Fibroblast of upper back skin (primary cell): ENCODE measurements around the gene PPP1CC.

Experiments
- DNase-seq: peaks from one replicate; pipeline ENCODE4 v3.0.0-alpha.2; 2013

PPP1CC gene

DNA sequence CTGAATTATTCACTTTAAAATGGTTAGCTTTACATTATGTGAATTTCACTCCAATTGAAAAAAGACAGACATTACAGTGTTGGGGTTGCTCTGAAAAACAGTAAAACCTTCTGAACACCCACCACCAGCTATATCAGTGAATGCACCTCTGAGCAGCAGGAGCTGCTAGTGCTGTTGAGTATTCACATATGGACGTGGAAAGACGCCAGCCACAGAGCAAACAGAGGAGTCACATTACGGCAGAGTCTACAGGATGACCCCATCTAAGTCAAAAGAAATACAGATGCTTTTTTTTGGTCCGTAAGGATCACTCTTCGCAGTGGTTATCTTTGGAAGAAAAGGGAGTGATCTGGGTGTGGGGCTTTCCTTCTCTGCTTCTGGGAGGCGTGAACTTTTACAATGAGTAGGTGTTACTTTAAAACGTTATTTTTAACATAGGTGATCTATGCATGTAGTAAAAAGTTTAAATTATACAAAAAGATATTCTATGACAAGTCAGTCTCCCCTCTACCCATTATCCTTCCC lies 58.3 kb downstream of the PPP1CC start:
- peak; percentile 13 for DNase-seq

DNA sequence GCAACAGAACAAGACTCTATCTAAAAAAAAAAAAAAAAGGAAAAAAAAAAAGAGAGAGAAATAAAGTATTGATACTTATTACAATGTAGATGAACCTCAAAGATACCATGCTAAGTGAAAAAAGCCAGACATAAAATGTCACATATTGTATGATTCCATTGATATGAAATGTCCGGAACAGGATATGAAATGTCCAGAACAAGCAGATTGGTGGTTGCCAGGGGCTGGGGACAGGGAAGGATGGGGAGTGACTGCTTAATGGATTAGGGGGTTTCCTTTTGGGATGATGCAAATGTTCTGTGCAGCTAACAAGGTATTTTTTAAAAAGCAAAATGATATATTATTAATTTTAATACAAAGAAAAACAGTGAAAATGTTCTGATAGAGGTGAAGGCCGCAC lies 58.8 kb downstream of the PPP1CC start:
- DNase-seq: no peak

DNA sequence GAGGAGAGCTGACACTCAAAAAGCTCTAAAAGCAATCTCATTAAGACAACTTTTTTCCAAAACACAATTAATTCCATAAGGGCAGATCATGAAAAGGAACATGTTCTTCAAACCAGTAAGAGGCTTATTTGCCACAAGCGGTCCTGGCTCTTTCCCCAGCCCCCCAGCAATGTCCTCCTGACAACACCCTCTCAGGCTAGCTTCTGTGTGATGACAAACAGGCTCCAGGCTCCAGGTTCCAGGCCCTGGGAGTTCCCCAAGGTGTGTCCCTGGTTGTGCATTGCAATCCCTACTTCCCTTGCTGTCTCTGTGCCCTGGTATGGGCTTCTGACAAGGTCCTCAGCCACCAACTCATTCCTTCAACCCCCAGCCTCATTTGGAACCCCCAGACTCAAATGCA lies 62.7 kb downstream of the PPP1CC start:
- DNase-seq: no peak

DNA sequence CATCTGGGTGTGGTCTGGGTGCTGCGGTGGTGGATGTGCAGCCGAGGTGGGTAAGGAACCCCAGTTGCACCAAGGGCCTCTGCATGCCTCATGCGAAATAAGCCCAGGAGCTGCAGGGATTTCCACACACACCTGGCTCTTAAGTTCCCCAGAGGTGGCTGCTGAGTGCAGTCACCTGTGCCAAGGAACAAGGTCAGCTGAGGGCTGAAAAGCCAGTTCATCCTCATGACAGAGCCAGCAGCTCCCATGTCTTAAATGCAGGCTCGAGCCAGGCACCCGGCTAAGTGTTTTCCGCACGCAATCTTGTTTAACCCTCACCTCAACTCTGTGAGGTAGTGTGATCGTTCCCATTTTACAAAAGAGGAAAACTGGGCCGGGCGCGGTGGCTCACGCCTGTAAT lies 63.5 kb downstream of the PPP1CC start:
- DNase-seq: no peak

DNA sequence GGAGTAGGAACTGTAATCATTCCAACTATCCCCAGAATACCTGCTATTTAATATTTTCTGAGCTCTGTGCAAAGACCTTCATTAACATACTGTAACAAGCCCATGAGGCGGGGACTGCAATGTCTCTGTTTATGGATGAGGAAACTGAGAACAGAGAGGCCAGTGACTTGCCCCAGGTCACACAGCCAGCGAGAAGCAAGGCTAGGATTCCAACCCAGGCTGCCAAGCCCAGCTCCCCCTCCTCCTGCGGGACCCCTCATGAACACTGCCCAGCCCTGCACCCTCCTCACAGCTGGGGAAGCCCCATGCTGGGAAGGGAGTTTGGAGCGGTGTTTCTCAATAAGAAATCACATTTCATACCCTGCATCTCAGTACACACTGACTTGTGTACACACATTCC lies 64.7 kb downstream of the PPP1CC start:
- DNase-seq: no peak

DNA sequence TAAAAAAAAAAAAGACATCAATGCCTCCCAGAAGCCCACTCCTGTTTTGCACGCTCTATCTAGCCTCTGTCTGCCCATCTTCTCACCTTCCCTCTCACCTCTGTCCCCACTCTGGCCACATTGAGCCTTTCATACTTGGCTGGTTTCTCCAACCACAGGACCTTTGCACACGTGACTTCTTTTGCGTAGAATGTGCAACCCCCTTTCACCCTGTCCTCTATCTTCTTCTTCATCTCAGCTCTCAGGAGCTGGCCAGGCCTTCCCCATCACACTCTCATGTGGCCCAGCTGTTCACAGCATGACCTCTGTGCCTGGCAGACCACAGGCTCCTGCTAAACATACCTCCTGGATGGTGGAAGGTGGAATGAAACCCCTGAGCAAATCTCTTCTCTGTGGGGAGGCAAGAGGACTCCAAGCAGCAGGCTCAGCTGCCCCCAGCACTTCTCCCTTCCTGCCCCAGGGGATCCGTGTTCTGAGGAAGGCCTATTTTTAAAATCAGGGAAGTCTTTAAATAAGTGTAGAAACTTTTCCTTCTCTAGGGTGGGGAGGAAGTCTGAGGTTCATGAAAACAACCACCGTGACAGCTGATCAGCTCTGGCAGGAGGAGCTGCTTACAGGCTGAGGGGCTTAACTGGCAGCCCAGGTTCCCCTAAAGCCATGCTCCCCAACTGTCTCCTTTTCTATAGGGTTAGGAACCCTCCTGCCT lies 65.3 kb downstream of the PPP1CC start:
- DNase-seq: no peak

DNA sequence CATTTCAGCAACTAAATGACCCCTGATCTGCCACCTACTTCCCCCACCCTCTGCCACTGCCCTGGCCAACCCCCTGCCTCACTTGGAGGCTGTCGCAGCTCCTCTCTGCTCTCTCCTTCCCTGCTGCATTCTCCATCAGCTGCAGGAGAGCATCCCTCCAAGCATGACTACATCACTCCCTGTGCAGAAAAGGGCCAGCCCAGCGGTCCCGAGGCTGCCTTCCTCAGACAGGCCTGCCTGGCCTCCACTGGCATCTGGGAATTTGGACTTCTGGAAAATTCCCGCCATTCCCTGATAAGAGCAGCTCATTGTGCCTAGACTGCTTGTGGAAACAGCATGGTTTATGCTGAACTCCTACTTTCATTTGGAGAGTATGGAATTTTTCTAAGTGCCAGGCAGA lies 66.5 kb downstream of the PPP1CC start:
- no peak for DNase-seq

DNA sequence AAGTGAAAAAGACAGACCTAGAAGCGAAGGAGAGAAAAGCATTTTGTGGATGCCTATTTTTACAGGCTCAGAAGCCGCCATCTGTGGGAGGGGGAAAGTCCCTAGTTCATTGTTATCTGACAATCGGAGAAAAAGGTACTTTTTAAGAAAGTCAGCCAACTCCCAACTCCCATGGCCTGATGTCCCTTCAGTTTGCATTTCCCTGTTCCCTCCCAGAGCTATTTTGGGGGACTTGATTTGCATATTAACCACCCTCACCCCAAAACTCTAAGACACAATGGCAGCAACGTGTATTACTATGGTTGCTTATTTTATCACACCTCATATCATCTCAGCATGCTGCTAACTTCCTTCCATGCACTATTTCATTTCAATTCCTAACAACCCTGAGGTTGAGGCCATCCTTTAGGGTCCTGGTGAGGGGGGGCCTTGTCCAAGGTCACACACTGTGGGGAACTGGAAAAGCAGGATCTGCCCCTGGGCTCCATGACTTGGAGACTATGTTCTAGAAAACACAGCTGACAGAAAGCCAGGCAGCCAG lies 72.5 kb downstream of the PPP1CC start:
- no peak for DNase-seq
